ENCODE measurements around the gene AKAP6. TPM values are rescaled to one million over a fixed set of nuclear protein-coding genes. Genes with fewer than 3 reads are reported as not detected.
"Not testable (repeated sequence)": the region's sequence is repeated elsewhere in the genome, so short reads cannot be mapped to it uniquely, and the experiment has no call there.

Gene AKAP6
- total RNA-seq, 2 experiments from 2014 or later = 0.82 to 0.85 TPM

DNA sequence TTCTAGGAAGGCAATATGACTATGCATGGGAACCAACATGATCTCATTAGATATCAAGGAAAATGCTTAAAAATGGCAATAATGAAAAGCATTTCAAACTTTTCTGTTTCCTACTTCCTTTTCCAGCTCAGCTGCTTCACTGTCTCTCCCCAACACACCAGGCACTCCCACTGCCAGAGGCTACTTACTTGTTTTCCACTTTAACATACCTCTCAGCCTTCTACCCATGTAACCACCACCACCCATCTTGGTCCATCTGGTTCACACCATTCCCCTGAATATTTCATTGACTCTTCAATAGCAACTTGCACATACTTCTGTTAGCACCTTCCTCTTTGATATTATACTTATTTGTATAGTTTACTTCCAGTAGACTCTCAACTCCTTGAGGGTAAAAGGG lies 441.3 kb downstream of the AKAP6 start:
- no peaks in the 10 kb centered on the region for H3K27me3 Mint-ChIP-seq
- no peak overlapping the region for H3K27ac Mint-ChIP-seq
- peaks cover 4% of the 10 kb centered on the region for H3K9me3 Mint-ChIP-seq (ENCODE audit: low read depth)
- H3K36me3 Mint-ChIP-seq = no peaks in the 10 kb centered on the region
- no peak overlapping the region for H3K4me3 Mint-ChIP-seq
- DNase-seq = no peak
- ATAC-seq = no peak
- no peaks in the 10 kb centered on the region for H3K4me1 Mint-ChIP-seq
- CTCF ChIA-PET = no interaction called here

DNA sequence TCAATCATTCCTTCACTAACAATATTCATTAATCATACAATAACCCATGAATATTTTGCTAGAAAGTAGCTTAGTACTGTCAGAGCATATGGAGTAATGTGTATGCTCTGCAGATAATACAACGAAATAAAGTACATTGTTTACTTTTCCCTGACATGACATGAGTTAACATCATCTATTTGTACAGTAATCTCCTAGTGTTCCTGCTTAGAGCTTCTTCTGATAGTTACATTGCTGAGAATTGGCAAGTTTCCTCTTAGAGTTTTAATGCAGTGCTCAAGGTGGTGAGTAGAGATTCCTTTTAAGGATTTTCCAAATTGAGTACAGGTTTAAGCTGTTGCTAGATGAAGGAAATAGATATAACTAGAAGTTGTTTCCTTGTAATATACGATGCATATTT lies 445.1 kb downstream of the AKAP6 start:
- no peak for DNase-seq
- Mint-ChIP-seq H3K36me3 (no peaks in the 10 kb centered on the region), H3K9me3 (ENCODE audit: low read depth) (no peaks in the 10 kb centered on the region), H3K4me1 (no peaks in the 10 kb centered on the region), H3K4me3 (no peak overlapping the region), H3K27me3 (no peaks in the 10 kb centered on the region), H3K27ac (no peak overlapping the region)
- ATAC-seq = no peak
- CTCF ChIA-PET = no interaction called here

DNA sequence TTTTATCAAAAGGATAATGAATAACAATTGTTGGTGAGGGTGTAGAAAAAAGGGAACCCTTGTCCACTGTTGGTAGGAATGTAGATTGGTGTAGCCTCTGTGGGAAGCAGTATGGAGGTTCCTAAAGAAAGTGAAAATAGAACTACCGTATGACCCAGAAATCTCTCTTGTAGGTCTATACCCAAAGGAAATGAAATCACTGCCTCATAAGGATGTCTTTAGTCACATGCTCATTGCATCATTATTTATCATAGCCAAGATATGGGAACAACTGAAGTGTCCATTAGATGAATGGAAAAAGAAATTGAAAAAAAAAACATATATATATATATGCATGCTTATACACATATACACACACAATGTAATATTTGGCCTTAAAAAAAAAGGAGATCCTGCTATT lies 450.7 kb downstream of the AKAP6 start:
- CTCF ChIA-PET = no interaction called here
- no peak overlapping the region for H3K27ac Mint-ChIP-seq
- H3K9me3 Mint-ChIP-seq (ENCODE audit: low read depth) = no peaks in the 10 kb centered on the region
- DNase-seq = no peak
- no peak for ATAC-seq
- H3K36me3 Mint-ChIP-seq = no peaks in the 10 kb centered on the region
- no peak overlapping the region for H3K4me3 Mint-ChIP-seq
- no peaks in the 10 kb centered on the region for H3K27me3 Mint-ChIP-seq
- no peaks in the 10 kb centered on the region for H3K4me1 Mint-ChIP-seq

DNA sequence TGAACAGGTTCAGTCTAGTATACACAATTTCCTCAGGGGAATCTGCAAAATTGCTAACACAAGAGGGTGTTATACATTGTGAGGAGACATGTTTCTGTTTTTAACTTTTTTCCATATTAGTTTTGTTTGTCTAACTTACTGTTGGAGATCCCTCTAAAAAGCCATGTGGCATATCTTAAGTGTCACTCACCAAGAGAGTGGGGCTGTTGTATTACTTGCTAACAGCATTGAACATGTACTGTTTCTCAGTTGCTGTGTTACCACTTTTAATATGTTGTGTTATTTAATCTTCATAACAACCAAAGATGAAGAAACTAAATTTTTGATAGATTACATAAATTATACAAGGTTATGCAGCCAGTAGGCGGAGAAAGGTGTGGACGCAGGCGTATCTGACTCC lies 455.3 kb downstream of the AKAP6 start:
- no peak for ATAC-seq
- Mint-ChIP-seq H3K9me3 (ENCODE audit: low read depth) (peaks cover 2% of the 10 kb centered on the region), H3K27ac (no peak overlapping the region), H3K4me3 (no peak overlapping the region), H3K27me3 (no peaks in the 10 kb centered on the region), H3K4me1 (no peaks in the 10 kb centered on the region), H3K36me3 (no peaks in the 10 kb centered on the region)
- CTCF ChIA-PET = no interaction called here
- DNase-seq = no peak

DNA sequence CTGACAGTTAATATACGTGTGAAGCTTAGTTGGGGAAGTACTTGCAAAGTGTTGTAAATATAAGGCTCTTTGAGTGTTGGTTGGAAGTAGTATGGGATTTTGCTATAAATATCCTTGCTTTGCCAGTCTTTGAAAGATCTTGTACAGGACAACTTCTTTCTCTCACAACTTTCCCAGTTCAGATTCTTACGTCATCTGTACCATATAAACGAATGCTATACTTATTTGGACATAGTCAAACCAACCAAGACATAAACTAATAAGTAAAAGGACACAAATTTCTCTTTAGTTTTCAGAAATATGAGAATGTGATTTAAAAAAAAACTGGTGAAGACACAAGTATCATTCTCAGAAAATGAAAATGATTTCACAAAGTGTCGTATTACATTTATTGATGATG lies 456.5 kb downstream of the AKAP6 start:
- Mint-ChIP-seq H3K4me3 (no peak overlapping the region), H3K9me3 (ENCODE audit: low read depth) (peaks cover 4% of the 10 kb centered on the region), H3K36me3 (no peaks in the 10 kb centered on the region), H3K27me3 (no peaks in the 10 kb centered on the region), H3K4me1 (no peaks in the 10 kb centered on the region), H3K27ac (no peak overlapping the region)
- CTCF ChIA-PET = no interaction called here
- DNase-seq = no peak
- ATAC-seq = no peak

DNA sequence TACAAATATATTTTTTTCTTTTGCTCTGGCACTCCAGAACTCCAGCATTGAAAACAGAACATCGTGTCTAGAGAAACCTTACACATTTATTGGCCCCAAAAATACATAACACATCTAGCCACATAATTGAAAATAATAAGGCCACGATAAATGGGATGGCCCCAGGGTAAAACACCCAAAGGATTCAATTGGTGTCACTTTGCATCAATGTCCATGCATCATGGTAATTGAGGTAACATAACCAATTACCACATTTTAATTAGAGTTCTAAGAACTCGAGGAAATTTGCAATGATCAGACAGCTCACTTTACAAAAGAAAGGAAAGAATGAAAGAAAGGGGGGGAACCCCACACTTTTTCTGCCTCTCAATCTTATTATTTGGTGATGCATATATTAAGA lies 457.8 kb downstream of the AKAP6 start:
- ATAC-seq = no peak
- no peak for DNase-seq
- Mint-ChIP-seq H3K4me3 (no peak overlapping the region), H3K27ac (no peak overlapping the region), H3K9me3 (ENCODE audit: low read depth) (peaks cover 9% of the 10 kb centered on the region), H3K27me3 (no peaks in the 10 kb centered on the region), H3K36me3 (no peaks in the 10 kb centered on the region), H3K4me1 (no peaks in the 10 kb centered on the region)
- CTCF ChIA-PET = no interaction called here

DNA sequence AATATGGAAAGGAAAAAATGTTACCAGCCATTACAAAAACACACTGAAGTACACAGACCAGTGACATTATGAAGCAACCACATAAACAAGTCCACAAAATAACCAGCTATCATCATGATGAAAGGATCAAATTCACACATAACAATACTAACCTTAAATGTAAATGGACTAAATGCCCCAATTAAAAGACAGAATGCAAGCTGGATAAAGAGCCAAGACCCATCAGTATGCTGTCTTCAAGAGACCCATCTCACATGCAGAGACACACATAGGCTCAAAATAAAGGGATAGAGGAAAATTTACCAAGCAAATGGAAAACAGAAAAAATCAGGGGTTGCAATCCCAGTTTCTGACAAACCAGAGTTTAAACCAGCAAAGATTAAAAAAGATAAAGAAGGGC lies 463.9 kb downstream of the AKAP6 start:
- H3K36me3 Mint-ChIP-seq = not testable (repeated sequence)

DNA sequence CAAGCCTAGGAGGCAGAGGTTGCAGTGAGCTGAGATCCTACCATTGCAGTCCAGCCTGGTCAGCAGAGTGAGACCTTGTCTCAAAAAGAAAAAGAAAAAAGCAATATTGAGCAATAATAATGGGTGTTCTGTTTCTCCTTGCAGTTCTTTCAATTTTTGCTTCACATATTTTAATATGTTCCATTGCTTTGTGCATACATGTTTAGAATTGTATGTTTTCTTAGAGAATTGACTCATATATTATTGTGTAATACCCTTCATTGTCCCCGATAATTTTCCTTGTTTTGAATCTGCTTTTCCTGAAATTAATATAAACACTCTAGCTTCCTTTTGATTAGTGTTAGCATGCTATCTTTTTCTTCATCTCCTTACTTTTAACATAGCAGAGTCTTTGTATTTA lies 471.2 kb downstream of the AKAP6 start:
- H3K27ac Mint-ChIP-seq = no peak overlapping the region
- CTCF ChIA-PET = no interaction called here
- ATAC-seq (no peak), DNase-seq (no peak)
- no peak overlapping the region for H3K4me3 Mint-ChIP-seq
- peaks cover 9% of the 10 kb centered on the region for H3K9me3 Mint-ChIP-seq (ENCODE audit: low read depth)
- H3K36me3 Mint-ChIP-seq = no peaks in the 10 kb centered on the region
- H3K27me3 Mint-ChIP-seq = no peaks in the 10 kb centered on the region
- no peaks in the 10 kb centered on the region for H3K4me1 Mint-ChIP-seq

More for the DNA sequence above, 463.9 kb downstream of the AKAP6 start:
- H3K4me1 Mint-ChIP-seq, H3K4me3 Mint-ChIP-seq, CTCF ChIA-PET, DNase-seq, H3K27ac Mint-ChIP-seq, ATAC-seq, H3K27me3 Mint-ChIP-seq: not testable (repeated sequence)
- H3K9me3 Mint-ChIP-seq (ENCODE audit: low read depth) = peaks cover 14% of the 10 kb centered on the region

DNA sequence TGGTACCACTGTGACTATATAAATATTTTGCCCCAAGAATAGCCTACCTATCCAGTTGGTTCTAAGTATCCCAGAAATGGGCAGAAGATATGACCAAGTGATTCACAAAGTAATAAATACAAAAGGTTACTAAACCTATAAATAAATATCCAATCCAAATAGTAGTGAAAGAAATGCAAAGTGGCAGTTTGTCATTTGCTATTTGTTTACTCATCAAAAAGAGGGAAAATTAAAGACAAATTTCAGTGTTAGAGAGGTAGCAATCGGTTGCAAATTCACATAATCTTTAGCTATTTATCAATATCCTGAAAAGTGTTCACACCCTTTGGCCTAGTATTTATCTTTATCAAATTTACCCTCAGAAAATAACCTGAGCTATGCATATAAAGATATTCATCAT lies 473.2 kb downstream of the AKAP6 start:
- Mint-ChIP-seq H3K4me1 (no peaks in the 10 kb centered on the region), H3K9me3 (ENCODE audit: low read depth) (peaks cover 9% of the 10 kb centered on the region), H3K27me3 (no peaks in the 10 kb centered on the region), H3K36me3 (no peaks in the 10 kb centered on the region), H3K27ac (no peak overlapping the region), H3K4me3 (no peak overlapping the region)
- ATAC-seq = no peak
- DNase-seq = no peak
- CTCF ChIA-PET = no interaction called here

DNA sequence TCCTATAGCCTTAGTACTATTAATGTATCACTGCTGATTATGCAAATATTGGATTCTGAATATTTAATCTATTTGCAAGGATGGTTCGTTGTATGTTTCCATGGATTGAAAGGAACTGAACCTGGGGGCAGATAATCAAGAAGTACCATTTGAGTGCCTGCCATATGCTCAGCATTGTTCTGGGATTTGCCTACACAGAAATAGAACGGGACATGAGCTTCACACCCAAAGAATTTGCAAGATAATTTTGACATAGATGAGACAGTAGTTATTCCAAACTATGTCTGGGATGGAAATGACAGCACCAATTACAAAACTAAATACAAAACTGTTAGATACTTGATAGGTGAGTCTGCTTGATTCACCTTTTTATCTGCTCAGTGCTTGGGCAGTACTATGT lies 476.9 kb downstream of the AKAP6 start:
- DNase-seq (no peak), ATAC-seq (no peak)
- H3K27me3 Mint-ChIP-seq = no peaks in the 10 kb centered on the region
- no peak overlapping the region for H3K27ac Mint-ChIP-seq
- H3K4me1 Mint-ChIP-seq = no peaks in the 10 kb centered on the region
- CTCF ChIA-PET = no interaction called here
- H3K36me3 Mint-ChIP-seq = no peaks in the 10 kb centered on the region
- no peak overlapping the region for H3K4me3 Mint-ChIP-seq
- peaks cover 12% of the 10 kb centered on the region for H3K9me3 Mint-ChIP-seq (ENCODE audit: low read depth)

DNA sequence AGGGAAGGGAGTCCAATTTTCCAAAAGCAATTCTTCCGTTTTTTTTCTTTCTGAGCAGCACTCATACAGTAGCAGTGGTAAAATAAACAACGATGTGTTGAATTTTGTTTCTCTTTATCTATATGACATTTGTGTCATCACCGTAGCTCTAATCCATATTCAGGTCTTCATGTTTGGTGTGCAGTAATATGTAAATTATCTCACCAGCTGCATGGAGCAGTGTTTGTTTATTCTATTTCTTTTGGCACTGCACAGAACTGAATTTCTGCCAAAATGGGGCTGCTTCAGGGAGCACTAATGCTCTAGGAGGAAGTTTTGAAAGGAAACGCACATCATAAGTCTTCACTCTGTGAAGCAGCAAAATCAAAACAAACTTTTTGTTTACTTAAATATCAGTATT lies 479.5 kb downstream of the AKAP6 start:
- Mint-ChIP-seq H3K36me3 (no peaks in the 10 kb centered on the region), H3K27ac (no peak overlapping the region), H3K4me1 (no peaks in the 10 kb centered on the region), H3K27me3 (no peaks in the 10 kb centered on the region), H3K4me3 (no peak overlapping the region), H3K9me3 (ENCODE audit: low read depth) (peaks cover 7% of the 10 kb centered on the region)
- CTCF ChIA-PET = no interaction called here
- DNase-seq (no peak), ATAC-seq (no peak)

DNA sequence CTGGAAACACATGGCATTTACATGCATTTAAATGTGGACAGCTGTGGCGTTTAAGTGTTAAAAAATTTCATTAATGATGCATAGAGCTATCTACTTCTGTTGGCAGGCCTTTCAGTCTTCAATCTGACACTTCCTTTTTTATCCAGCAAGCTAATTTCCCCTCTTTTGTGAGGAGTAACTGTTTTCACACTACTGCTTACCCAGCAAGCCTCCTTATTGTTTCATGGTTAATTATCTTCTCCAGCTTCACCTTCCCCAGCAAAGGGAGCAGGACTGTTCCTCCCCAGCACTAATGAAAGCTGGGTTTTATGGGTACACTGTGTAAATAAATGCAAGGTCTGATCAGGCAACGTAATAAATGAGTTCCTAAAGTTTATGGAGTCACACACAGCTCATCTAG lies 480.2 kb downstream of the AKAP6 start:
- Mint-ChIP-seq H3K4me3 (no peak overlapping the region), H3K27ac (no peak overlapping the region), H3K27me3 (no peaks in the 10 kb centered on the region), H3K9me3 (ENCODE audit: low read depth) (peaks cover 5% of the 10 kb centered on the region), H3K4me1 (no peaks in the 10 kb centered on the region), H3K36me3 (no peaks in the 10 kb centered on the region)
- CTCF ChIA-PET = no interaction called here
- ATAC-seq = no peak
- DNase-seq = no peak

DNA sequence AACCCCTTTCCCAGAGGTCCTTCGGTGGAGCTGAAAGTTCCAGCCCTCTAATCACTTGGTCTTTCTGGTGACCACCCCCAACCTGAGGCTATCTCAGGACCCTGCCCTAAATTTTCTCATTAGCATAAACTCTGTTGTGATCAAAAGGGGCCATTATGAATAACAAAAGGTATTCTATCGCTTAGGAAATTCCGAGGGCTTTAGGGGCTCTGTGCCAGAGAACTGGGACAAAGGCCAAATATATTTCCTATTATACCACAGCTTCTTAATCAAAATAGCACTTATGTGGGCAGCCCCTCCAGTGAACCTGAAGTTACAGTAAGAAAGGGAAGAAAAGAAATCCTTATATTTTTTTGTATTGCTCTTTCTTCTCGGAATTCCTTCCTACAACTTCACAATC lies 484.3 kb downstream of the AKAP6 start:
- H3K36me3 Mint-ChIP-seq = no peaks in the 10 kb centered on the region
- no peak overlapping the region for H3K27ac Mint-ChIP-seq

DNA sequence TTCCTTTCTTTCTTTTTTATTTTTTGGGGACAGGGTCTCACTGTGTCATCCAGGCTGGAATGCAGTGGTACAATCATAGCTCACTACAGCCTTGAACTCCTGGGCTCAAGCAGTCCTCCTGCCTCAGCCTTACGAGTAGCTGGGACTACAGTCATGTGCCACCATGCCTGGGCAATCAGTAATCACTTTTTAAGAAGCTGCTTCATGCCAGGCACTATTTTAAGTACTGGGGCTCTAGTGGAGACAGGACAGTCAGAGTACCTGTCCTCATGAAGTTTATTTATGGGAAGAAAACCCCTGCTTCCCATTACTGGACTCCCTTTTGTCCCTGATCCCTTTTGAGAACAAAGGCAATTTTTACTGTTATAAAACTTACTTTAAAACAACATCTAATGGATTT lies 485.6 kb downstream of the AKAP6 start:
- DNase-seq (no peak), ATAC-seq (no peak)
- H3K4me3 Mint-ChIP-seq = no peak overlapping the region
- no peaks in the 10 kb centered on the region for H3K9me3 Mint-ChIP-seq (ENCODE audit: low read depth)
- H3K27me3 Mint-ChIP-seq = no peaks in the 10 kb centered on the region
- no peaks in the 10 kb centered on the region for H3K36me3 Mint-ChIP-seq
- no peaks in the 10 kb centered on the region for H3K4me1 Mint-ChIP-seq
- H3K27ac Mint-ChIP-seq = no peak overlapping the region
- CTCF ChIA-PET = no interaction called here

More for the DNA sequence above, 484.3 kb downstream of the AKAP6 start:
- Mint-ChIP-seq H3K27me3 (no peaks in the 10 kb centered on the region), H3K4me1 (no peaks in the 10 kb centered on the region), H3K9me3 (ENCODE audit: low read depth) (peaks cover 3% of the 10 kb centered on the region), H3K4me3 (no peak overlapping the region)
- DNase-seq = no peak
- CTCF ChIA-PET = no interaction called here
- no peak for ATAC-seq

DNA sequence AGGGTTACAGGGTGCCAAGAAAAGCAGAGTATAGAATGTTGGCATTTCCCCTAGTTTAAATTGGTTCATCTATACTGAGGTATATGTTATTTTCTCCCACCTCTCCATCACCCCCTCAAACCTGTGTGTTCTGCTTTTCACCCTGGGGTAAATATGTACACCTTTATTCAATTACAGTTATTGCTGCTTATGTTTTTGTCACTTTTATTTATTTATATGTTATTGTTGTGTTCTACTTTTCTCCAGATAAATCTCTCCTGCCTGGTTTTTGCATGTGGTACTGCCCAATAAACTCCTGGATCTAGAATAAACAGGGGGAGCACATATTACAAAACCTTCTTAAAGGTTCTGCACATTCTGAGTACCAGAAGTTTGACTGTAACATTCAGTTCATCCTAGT lies 487.5 kb downstream of the AKAP6 start:
- Mint-ChIP-seq H3K27me3 (no peaks in the 10 kb centered on the region), H3K4me3 (no peak overlapping the region), H3K27ac (no peak overlapping the region), H3K36me3 (no peaks in the 10 kb centered on the region), H3K9me3 (ENCODE audit: low read depth) (no peaks in the 10 kb centered on the region), H3K4me1 (no peaks in the 10 kb centered on the region)
- DNase-seq = no peak
- CTCF ChIA-PET = no interaction called here
- ATAC-seq = no peak

All from activated CD8-positive, alpha-beta memory T cell treated with anti-CD3 and anti-CD28 coated beads, Interleukin-2, amount 10 ng/mL, durations not matched to agents 7 days and 5 days (primary cell).